Brain microvascular endothelial cell (primary cell): Measurements from ENCODE around the gene FAM163B.

Source experiments
- DNase-seq: peaks from one replicate; pipeline ENCODE4 v3.0.0-alpha.2; 2020
- H3K27ac ChIP-seq: fragments of 250-450 bp; sonication (Bioruptor Pico); 2 replicates; pipeline ENCODE4 v1.5.1; 2020; ENCODE audit warnings: mild to moderate bottlenecking, moderate library complexity
- H3K27me3 ChIP-seq: fragments of 250-450 bp; sonication (Bioruptor Pico); replicated peaks from 2 replicates; pipeline ENCODE4 v1.5.1; 2020; ENCODE audit warnings: mild to moderate bottlenecking
- H3K36me3 ChIP-seq: fragments of 250-450 bp; sonication (Bioruptor Pico); replicated peaks from 2 replicates; pipeline ENCODE4 v1.5.1; 2020; ENCODE audit warnings: mild to moderate bottlenecking
- H3K4me3 ChIP-seq: 2 replicates; pipeline ENCODE4 v1.5.1; 2011; ENCODE audit warnings: low read depth, mild to moderate bottlenecking, control low read depth, low read length, moderate library complexity
- CTCF ChIP-seq: IDR thresholded peaks from 2 replicates; pipeline ENCODE4 v1.5.1; 2011; ENCODE audit warnings: low read depth, mild to moderate bottlenecking, moderate library complexity, low read length, control low read depth, inconsistent platforms; ENCODE audit errors: missing control alignments
- in situ Hi-C: cut with HindIII; loops from 2 replicates; pipeline ENCODE4 v1.10.0; 2017; ENCODE audit warnings: low sequenced_read_pairs, low pct_ligation_motif_present

Gene FAM163B

DNA sequence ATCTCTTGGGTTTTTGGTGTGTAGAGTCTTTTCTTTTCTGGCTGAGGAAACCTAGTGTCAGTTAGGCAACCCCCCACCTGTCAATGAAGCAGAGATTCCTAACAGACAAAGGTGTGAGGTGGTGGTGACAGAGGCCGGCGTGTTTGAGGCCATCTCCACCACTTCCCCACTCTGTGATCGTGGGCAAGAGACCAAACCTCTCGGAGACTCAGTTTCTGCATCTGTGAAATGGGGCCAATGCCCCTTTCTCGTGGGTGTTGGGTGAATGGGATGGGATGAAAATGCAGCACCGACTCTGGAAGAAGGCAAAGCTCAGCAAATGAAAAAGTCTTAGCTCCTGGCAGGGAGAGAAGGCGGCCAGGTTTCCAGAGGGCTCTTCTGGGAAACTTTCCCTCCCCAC lies 807 bp downstream of the FAM163B start:
- Histone ChIP-seq H3K27me3 (peaks cover 31% of the 10 kb centered on the region), H3K36me3 (no peaks in the 10 kb centered on the region), H3K27ac (no peak overlapping the region), H3K4me3 (no peak overlapping the region)
- DNase-seq: no peak
- no peak for TF ChIP-seq CTCF
- in situ Hi-C loops: no loop called here

- H3K4me3 ChIP-seq: no peak overlapping the region
- H3K27ac ChIP-seq: no peak overlapping the region
- in situ Hi-C loops: no loop called here
- peaks cover 27% of the 10 kb centered on the region for H3K27me3 ChIP-seq
- DNase-seq: no peak
- no peak for TF ChIP-seq CTCF
- H3K36me3 ChIP-seq: no peaks in the 10 kb centered on the region
Measured at GRCh38 chr9:133607976-133608375, 1.2 kb downstream of the FAM163B start.

- Histone ChIP-seq H3K27ac (no peak overlapping the region), H3K27me3 (peaks cover 25% of the 10 kb centered on the region), H3K4me3 (no peak overlapping the region), H3K36me3 (no peaks in the 10 kb centered on the region)
- in situ Hi-C loops: no loop called here
- no peak for DNase-seq
- TF ChIP-seq CTCF: no peak
Measured at GRCh38 chr9:133607381-133607780, 1.8 kb downstream of the FAM163B start.

GRCh38 chr9:133606708-133607025 lies 2.5 kb downstream of the FAM163B start:
- Histone ChIP-seq H3K4me3 (no peak overlapping the region), H3K36me3 (no peaks in the 10 kb centered on the region), H3K27me3 (peaks cover 23% of the 10 kb centered on the region), H3K27ac (no peak overlapping the region)
- DNase-seq: no peak
- in situ Hi-C loops: no loop called here
- no peak for TF ChIP-seq CTCF

- no peak overlapping the region for H3K27ac ChIP-seq
- no peak for DNase-seq
- H3K4me3 ChIP-seq: no peak overlapping the region
- in situ Hi-C loops: no loop called here
- no peak for TF ChIP-seq CTCF
- no peaks in the 10 kb centered on the region for H3K36me3 ChIP-seq
- peaks cover 21% of the 10 kb centered on the region for H3K27me3 ChIP-seq
Measured at GRCh38 chr9:133605856-133606707, 3.1 kb downstream of the FAM163B start.

- TF ChIP-seq CTCF: no peak
- no peak for DNase-seq
- Histone ChIP-seq H3K4me3 (no peak overlapping the region), H3K27ac (no peak overlapping the region), H3K27me3 (peaks cover 21% of the 10 kb centered on the region), H3K36me3 (no peaks in the 10 kb centered on the region)
- in situ Hi-C loops: no loop called here
Measured at GRCh38 chr9:133605446-133605845, 3.7 kb downstream of the FAM163B start.
